Astrocyte of the hippocampus (primary cell): ENCODE results near the gene SERPINE1.

ENCODE experiments used
- DNase-seq: peaks from one replicate; pipeline ENCODE4 v3.0.0; 2011; ENCODE audit warnings: low read depth, low spot score

SERPINE1 gene

GRCh38 chr7:101154693-101155102 lies 27.8 kb downstream of the SERPINE1 start:
- no peak for DNase-seq

DNA sequence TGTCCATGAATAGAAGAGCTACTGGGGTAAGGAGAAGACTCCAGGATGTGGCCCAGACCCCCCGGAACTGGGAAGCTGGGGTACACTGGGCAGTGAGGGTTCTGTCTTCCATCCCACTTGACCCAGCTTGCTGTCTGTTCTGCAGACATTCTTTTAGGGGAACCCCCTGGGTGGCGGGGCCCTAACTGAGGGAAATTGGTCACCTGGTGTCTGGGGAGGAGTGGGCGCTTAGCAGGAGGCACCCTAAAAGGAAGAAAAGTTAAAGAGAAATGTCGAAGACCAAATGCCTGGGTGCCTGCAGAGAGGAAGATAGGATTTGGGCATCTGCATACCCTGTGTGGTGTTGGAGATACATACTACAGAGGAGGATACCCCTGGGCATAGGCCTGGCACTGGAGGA lies 28.4 kb downstream of the SERPINE1 start:
- no peak for DNase-seq

DNA sequence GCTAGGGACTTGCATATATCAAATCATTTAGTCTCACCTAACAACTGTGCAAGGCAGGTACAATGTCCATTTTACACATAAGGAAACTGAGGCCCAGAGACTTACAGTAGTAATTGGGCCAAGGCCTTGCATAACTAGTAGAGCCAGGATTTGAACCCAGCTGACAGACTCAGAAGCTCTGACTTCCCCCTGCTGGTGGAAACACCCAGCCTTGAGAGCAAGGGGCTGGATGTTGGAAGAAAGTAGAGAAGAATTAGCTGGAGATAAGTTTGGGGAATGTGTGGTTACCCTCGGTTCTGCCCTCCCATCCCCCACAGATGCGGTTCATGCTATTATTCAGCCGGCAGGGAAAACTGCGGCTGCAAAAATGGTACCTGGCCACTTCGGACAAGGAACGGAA lies 29.4 kb downstream of the SERPINE1 start:
- DNase-seq = no peak

DNA sequence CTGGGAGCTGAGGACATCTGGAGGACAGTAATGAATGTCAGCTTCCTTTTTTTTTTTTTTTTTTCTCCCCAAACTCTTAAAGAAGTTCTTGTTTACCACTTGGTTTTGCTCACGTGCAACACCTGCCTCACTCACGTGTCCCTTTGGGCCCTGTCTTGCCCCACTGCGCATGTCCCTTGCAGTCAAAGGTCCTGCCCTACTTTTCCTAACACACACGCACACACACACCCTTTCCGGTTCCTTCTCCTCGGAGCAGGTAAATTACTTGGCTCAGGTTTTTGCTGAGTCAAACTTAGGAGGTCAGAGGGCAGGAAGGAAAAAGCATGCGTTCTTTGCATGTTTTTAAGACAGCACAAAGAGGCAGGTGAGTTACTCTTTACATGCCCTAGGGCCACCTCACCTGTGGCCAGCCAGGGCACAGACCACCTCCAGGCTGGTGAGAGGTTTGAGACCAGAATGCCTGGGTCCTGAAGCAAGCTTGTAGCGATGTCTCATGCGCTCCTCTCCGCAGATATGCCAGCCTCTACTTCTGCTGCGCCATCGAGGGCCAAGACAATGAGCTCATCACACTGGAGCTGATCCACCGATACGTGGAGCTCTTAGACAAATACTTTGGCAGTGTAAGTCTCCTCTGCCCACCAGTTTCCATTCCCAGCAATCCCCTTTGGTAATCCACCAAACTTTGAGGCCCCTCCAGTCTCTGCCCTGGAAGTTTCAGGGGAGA lies 30.1 kb downstream of the SERPINE1 start:
- DNase-seq = no peak

- peak; percentile 58 for DNase-seq
Measured at GRCh38 chr7:101159696-101160674, 33.1 kb downstream of the SERPINE1 start.

DNA sequence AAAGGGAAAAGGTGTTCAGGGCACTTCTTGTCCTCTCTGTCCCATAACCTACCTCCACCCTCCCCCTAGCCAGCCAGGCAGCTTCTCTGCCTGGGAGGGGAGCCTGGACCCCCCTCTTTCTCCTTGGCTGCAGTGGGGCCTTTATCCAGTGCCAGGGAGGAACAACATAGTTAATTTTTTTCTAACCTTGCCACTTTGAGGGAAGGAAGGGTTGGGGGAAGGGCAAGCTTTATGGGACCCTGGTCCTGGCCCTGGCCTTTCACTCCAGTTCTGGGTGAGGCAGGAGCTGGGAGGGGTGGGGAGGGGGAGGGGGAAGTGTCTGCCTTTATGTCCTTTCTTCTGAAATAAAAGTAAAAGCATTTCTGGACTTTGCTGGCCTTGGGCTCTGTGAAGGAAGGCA lies 34.0 kb downstream of the SERPINE1 start:
- DNase-seq = no peak

GRCh38 chr7:101161692-101162471 lies 35.0 kb downstream of the SERPINE1 start:
- DNase-seq = no peak

GRCh38 chr7:101162551-101163278 lies 35.8 kb downstream of the SERPINE1 start:
- DNase-seq = peak; percentile 70

GRCh38 chr7:101163279-101164070 lies 36.6 kb downstream of the SERPINE1 start:
- no peak for DNase-seq

DNA sequence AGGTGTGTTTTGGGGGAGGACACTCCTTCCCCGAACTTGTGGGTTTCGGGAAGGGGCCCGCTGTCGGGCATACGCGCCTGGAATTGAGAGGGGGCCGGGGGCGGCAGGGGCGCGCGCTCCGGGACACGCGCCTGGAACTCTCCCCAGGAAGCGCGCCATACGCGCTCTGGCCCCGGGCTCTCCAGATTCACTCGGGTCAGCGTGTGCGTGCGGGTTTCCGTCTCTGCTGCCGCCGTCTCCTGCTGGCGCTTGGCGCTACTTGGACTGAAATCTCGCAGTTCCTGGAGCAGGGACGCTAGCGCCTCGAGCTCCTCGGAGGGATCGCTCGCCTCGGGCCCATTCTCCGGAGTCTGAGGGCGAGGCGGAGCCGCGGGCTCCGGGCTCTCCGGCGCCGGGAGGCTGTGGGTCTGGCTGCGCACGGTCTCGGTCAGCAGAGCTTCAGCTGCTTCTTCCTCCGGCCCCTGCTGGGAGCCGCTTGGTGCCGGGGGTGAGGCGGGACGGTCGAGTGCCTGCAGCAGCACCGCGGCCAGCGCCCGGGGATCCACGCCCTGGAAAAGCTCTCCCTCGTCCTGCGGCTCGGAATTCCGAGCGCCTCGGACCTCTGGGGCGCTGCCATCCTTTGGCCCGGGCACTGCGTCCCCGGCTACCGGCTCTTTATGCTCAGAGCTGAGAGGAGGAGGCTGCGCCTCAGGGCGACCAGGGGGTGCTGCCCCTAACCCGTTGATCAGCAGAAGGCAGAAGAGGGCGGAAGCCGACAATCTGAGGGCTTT lies 37.4 kb downstream of the SERPINE1 start:
- peak; percentile 87 for DNase-seq

GRCh38 chr7:101165075-101165957 lies 38.4 kb downstream of the SERPINE1 start, which contains the start of gene VGF:
TSS of gene VGF (minus strand) at chr7:101165569. CDS start at chr7:101164843, 726 bp downstream.
- DNase-seq = peak; percentile 97

DNA sequence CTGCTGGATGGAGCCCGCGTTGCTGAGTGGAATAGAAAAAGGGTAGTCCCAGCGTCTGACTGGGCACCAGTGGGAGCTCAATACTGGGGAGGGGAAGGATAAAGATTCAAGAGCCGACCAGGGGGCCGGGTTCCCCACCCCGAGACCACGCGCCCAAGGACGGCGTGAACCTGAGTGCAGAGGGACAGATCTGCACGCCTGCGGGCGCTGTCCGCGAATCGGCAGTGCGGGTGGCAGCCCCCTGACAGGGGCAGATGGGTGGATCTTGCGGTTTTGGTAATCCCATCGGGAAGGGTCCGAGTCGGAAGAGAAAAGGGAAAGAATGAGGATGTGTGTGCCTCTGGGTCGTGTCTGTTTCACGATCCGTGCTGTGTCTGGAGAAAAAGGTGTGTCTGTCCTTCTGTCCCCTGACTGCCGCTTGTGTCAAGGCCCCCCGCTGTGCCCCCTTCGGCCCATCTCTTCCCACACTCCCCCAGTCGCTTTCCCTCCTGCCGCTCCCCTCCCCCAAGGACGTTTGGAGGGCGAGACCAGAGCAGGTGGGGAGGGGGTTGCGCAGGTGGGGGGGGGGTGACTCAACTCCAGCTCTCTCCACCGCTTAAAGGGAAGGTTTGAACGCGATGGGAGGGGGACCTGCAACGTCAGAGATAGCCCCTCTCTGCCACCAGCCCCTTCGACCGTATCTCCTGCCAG lies 39.2 kb downstream of the SERPINE1 start:
- DNase-seq = no peak

- no peak for DNase-seq
Measured at GRCh38 chr7:101166648-101166908, 39.7 kb downstream of the SERPINE1 start.

DNA sequence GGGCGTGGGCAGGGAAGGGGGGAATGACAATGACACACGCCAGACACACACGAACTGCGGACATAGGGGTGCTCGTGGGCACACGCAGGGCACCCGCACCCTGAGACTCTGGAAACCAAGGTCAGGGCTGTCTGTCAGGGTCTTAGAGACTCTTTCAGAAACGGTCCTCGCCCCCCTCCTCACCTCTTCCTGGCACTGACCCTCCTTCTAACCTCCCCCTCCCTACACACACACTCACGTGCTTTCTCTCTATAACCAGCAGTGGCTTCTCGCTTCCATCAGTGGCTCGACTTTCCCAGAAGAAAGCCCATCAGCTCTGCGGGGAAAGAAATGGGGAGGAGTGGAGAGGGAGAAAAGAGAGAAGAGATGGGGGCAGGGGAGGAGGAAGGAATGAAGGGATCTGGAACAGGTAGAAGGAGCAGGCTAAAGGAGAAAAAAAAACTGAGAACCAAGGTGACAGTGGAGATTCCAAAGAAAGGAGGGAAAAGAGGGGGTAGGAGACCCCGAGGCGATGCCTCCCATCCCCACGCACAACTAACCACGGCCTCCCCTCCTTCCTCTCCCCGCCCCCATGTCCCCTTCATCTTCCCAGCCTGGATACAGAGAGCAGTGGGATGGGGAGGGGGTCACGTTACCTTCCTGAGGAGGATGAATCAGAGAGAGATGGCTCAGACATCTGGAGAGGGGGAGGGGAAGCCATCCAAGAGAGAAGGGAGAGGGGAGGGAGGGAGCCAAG lies 40.2 kb downstream of the SERPINE1 start:
- DNase-seq = no peak

- DNase-seq = no peak
Measured at GRCh38 chr7:101167645-101168411, 40.9 kb downstream of the SERPINE1 start.

- no peak for DNase-seq
Measured at GRCh38 chr7:101168412-101169049, 41.6 kb downstream of the SERPINE1 start.
